ENCODE measurements around the gene UNKL.

DNA sequence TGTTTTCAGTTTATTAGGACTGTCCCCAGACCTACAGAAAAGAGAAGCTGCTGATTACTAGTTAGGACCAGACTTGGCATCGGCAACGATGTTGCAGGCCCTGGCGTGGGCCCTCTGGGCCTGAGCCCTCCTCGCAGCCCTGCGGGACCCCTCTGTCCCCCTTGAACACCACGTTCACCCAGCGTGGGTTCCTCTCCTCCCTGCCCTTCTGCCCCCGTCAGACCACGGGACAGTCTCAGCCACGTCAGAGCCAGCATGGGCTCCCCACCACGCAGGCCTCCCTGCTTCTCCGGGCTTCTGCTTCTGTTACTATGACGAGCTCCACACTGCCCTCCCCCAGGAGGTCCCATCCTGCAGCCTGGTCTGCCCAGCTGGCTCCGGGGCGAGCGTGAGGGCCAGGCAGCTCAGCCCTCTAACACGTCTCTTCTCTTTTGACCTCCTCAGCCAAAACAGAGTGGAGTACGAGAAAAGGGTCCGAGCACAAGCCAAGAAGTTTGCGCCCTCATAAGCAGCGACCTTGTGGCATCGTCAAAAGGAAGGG lies 90.1 kb downstream of the UNKL start:
- TF ChIP-seq, protein P1, sequence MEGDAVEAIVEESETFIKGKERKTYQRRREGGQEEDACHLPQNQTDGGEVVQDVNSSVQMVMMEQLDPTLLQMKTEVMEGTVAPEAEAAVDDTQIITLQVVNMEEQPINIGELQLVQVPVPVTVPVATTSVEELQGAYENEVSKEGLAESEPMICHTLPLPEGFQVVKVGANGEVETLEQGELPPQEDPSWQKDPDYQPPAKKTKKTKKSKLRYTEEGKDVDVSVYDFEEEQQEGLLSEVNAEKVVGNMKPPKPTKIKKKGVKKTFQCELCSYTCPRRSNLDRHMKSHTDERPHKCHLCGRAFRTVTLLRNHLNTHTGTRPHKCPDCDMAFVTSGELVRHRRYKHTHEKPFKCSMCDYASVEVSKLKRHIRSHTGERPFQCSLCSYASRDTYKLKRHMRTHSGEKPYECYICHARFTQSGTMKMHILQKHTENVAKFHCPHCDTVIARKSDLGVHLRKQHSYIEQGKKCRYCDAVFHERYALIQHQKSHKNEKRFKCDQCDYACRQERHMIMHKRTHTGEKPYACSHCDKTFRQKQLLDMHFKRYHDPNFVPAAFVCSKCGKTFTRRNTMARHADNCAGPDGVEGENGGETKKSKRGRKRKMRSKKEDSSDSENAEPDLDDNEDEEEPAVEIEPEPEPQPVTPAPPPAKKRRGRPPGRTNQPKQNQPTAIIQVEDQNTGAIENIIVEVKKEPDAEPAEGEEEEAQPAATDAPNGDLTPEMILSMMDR (IDR thresholded peaks at IDR 0.05), result no peak
- TF ChIP-seq EZH2 (IDR thresholded peaks at IDR 0.05; ENCODE audit: borderline replicate concordance, insufficient read depth, low read depth, low read length, poor library complexity, severe bottlenecking), result no peak

All from B cell (primary cell).